HEK293 (cell line): ENCODE measurements around the gene CHRNA10.

Source experiments
- CTCF ChIA-PET: fragments of 350-600 bp; formaldehyde crosslinking; extraction: SDS; loops from one replicate; lab custom pipeline; 2021; ENCODE audit warnings: antibody characterized with exemption; lab: Yijun Ruan, JAX
- POLR2A ChIA-PET: fragments of 300-600 bp; formaldehyde crosslinking; extraction: SDS; loops from one replicate; lab custom pipeline; 2020; ENCODE audit warnings: antibody characterized with exemption, inconsistent platforms; lab: Yijun Ruan, JAX
- H3K27ac ChIP-seq: fragments of 200-500 bp; sonication (Bioruptor generic); 2 replicates; pipeline ENCODE4 v1.5.1; 2014; ENCODE audit warnings: low read depth, low read length, control low read depth, inconsistent platforms; ENCODE audit errors: extremely low read depth
- H3K36me3 ChIP-seq, 2 experiments: fragments of 200-500 bp in 1 of 2; sonication (Bioruptor generic) in 1 of 2; 1 replicate in 1 of 2; 2 replicates in 1 of 2; pipeline ENCODE4 v1.5.1; 2014 to 2017; ENCODE audit warnings: inconsistent platforms in 2 of 2, low read length in 2 of 2; ENCODE audit not compliant: control insufficient read depth in 2 of 2, insufficient read depth in 1 of 2
- H3K4me1 ChIP-seq: fragments of 200-500 bp; sonication (Bioruptor generic); 2 replicates; pipeline ENCODE4 v1.5.1; 2014; ENCODE audit warnings: mild to moderate bottlenecking, low read length, inconsistent platforms; ENCODE audit not compliant: control insufficient read depth, insufficient read depth
- H3K4me3 ChIP-seq: 2 replicates; pipeline ENCODE4 v1.5.1; 2011; ENCODE audit warnings: low read depth, mild to moderate bottlenecking, control low read depth, low read length, moderate library complexity
- H3K9me3 ChIP-seq: fragments of 200-500 bp; sonication (Bioruptor generic); 2 replicates; pipeline ENCODE4 v1.5.1; 2014; ENCODE audit warnings: low read depth, low read length, inconsistent platforms; ENCODE audit not compliant: control insufficient read depth, insufficient read depth
- BCL11A ChIP-seq: fragments of 450-650 bp; formaldehyde crosslinking; IDR thresholded peaks from 2 replicates; pipeline ENCODE4 v1.5.1; 2016; ENCODE audit warnings: low read depth, missing biosample characterization, missing genetic modification characterization
- OVOL3 ChIP-seq: fragments of 450-650 bp; formaldehyde crosslinking; IDR thresholded peaks from 2 replicates; pipeline ENCODE4 v1.5.1; 2016; ENCODE audit warnings: missing biosample characterization, missing genetic modification characterization
- WT1 ChIP-seq: fragments of 450-650 bp; formaldehyde crosslinking; IDR thresholded peaks from 2 replicates; pipeline ENCODE4 v1.5.1; 2016; ENCODE audit warnings: missing biosample characterization, missing genetic modification characterization
- YY1 ChIP-seq: fragments of 450-650 bp; formaldehyde crosslinking; IDR thresholded peaks from 2 replicates; pipeline ENCODE4 v1.5.1; 2018; ENCODE audit warnings: missing biosample characterization, missing genetic modification characterization
- ZBTB48 ChIP-seq: fragments of 450-650 bp; formaldehyde crosslinking; IDR thresholded peaks from 2 replicates; pipeline ENCODE4 v1.5.1; 2016; ENCODE audit warnings: missing biosample characterization, missing genetic modification characterization
- ZBTB8A ChIP-seq: fragments of 450-650 bp; formaldehyde crosslinking; IDR thresholded peaks from 2 replicates; pipeline ENCODE4 v1.5.1; 2016; ENCODE audit warnings: missing biosample characterization, missing genetic modification characterization
- ZFP3 ChIP-seq: fragments of 450-650 bp; formaldehyde crosslinking; IDR thresholded peaks from 2 replicates; pipeline ENCODE4 v1.5.1; 2016; ENCODE audit warnings: low read depth, missing biosample characterization, missing genetic modification characterization
- ZIC2 ChIP-seq: fragments of 450-650 bp; formaldehyde crosslinking; IDR thresholded peaks from 2 replicates; pipeline ENCODE4 v1.5.1; 2016; ENCODE audit warnings: missing biosample characterization, missing genetic modification characterization
- ZNF146 ChIP-seq: fragments of 450-650 bp; formaldehyde crosslinking; IDR thresholded peaks from 2 replicates; pipeline ENCODE4 v1.5.1; 2016; ENCODE audit warnings: missing biosample characterization, missing genetic modification characterization
- ZNF174 ChIP-seq: fragments of 450-650 bp; formaldehyde crosslinking; IDR thresholded peaks from 2 replicates; pipeline ENCODE4 v1.5.0; 2017; ENCODE audit warnings: missing biosample characterization, mild to moderate bottlenecking, missing genetic modification characterization
- ZNF274 ChIP-seq, 2 experiments: fragments of 200-500 bp in 1 of 2; fragments of 450-650 bp in 1 of 2; sonication (Bioruptor generic) in 1 of 2; formaldehyde crosslinking in 1 of 2; IDR thresholded peaks; 2 replicates each; pipeline versions ENCODE4 v1.5.1 to v1.6.1; 2014 to 2016; ENCODE audit warnings: borderline replicate concordance in 1 of 2, inconsistent platforms in 1 of 2, low read length in 1 of 2, missing biosample characterization in 1 of 2, missing genetic modification characterization in 1 of 2
- ZNF394 ChIP-seq: fragments of 450-650 bp; formaldehyde crosslinking; IDR thresholded peaks from 2 replicates; pipeline ENCODE4 v1.5.1; 2016; ENCODE audit warnings: missing biosample characterization, missing genetic modification characterization, mild to moderate bottlenecking, moderate library complexity, borderline replicate concordance
- ZNF514 ChIP-seq: fragments of 450-650 bp; formaldehyde crosslinking; IDR thresholded peaks from 2 replicates; pipeline ENCODE4 v1.5.1; 2016; ENCODE audit warnings: missing biosample characterization, missing genetic modification characterization
- ZNF548 ChIP-seq: fragments of 450-650 bp; formaldehyde crosslinking; IDR thresholded peaks from 2 replicates; pipeline ENCODE4 v1.5.1; 2016; ENCODE audit warnings: missing biosample characterization, missing genetic modification characterization
- ZNF549 ChIP-seq: fragments of 450-650 bp; IDR thresholded peaks from 2 replicates; pipeline ENCODE4 v1.5.1; 2018; ENCODE audit warnings: missing biosample characterization, missing genetic modification characterization, mild to moderate bottlenecking, inconsistent platforms, moderate library complexity
- ZNF555 ChIP-seq: fragments of 450-650 bp; formaldehyde crosslinking; conservative IDR thresholded peaks from 2 replicates; pipeline ENCODE4 v1.5.1; 2017; ENCODE audit warnings: missing biosample characterization, mild to moderate bottlenecking, missing genetic modification characterization, inconsistent platforms
- ZNF610 ChIP-seq: fragments of 450-650 bp; formaldehyde crosslinking; IDR thresholded peaks from 2 replicates; pipeline ENCODE4 v1.5.1; 2016; ENCODE audit warnings: missing biosample characterization, missing genetic modification characterization, borderline replicate concordance
- ZNF658 ChIP-seq: fragments of 450-650 bp; formaldehyde crosslinking; IDR thresholded peaks from 2 replicates; pipeline ENCODE4; 2016; ENCODE audit warnings: missing biosample characterization, missing genetic modification characterization
- ZNF670 ChIP-seq: fragments of 450-650 bp; formaldehyde crosslinking; IDR thresholded peaks from 2 replicates; pipeline ENCODE4 v1.5.1; 2016; ENCODE audit warnings: missing biosample characterization, missing genetic modification characterization, low read depth
- ZNF843 ChIP-seq: fragments of 450-650 bp; formaldehyde crosslinking; IDR thresholded peaks from 2 replicates; pipeline ENCODE4 v1.5.1; 2016; ENCODE audit warnings: missing biosample characterization, missing genetic modification characterization
- TF ChIP-seq, protein P1 (sequence below): fragments of 450-650 bp; formaldehyde crosslinking; IDR thresholded peaks from 2 replicates; pipeline ENCODE4 v1.5.1; 2016; ENCODE audit warnings: missing biosample characterization, missing genetic modification characterization
- TF ChIP-seq, protein P2 (sequence below): fragments of 450-650 bp; formaldehyde crosslinking; IDR thresholded peaks from 2 replicates; pipeline ENCODE4 v1.5.1; 2017; ENCODE audit warnings: missing biosample characterization, missing genetic modification characterization
- TF ChIP-seq, protein P3 (sequence below): sonication (generic); formaldehyde crosslinking; IDR thresholded peaks from 2 replicates; pipeline ENCODE4 v1.8.1; 2022; ENCODE audit warnings: mild to moderate bottlenecking, moderate library complexity, missing genetic modification reagents
- TF ChIP-seq, protein P4 (sequence below): fragments of 450-650 bp; IDR thresholded peaks from 2 replicates; pipeline ENCODE4 v1.5.1; 2018; ENCODE audit warnings: missing biosample characterization, mild to moderate bottlenecking, missing genetic modification characterization
- TF ChIP-seq, protein P5 (sequence below): fragments of 450-650 bp; formaldehyde crosslinking; optimal IDR thresholded peaks from 2 replicates; pipeline ENCODE3; 2016; ENCODE audit warnings: missing biosample characterization, mild to moderate bottlenecking, missing genetic modification characterization

Gene CHRNA10

DNA sequence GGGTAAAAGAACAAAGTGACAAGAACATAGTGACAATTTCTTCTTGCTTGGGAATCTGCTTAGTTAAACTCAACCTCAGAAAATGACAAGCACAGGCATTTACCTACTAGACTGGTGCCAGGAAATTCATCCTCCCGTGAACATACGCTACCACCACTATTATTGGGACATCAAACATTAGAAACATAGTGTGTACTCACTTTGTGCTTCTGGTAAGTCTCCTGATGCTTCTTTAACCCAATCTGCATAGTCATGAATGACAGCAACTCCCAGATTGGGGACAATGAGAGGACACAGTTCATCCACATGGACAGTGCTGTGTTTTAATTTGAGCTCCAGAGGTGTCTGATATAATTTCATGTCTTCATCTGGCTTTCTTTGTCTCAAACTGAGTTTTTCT is 29.2 kb upstream of the CHRNA10 start (continued):
- TF ChIP-seq, protein P1, sequence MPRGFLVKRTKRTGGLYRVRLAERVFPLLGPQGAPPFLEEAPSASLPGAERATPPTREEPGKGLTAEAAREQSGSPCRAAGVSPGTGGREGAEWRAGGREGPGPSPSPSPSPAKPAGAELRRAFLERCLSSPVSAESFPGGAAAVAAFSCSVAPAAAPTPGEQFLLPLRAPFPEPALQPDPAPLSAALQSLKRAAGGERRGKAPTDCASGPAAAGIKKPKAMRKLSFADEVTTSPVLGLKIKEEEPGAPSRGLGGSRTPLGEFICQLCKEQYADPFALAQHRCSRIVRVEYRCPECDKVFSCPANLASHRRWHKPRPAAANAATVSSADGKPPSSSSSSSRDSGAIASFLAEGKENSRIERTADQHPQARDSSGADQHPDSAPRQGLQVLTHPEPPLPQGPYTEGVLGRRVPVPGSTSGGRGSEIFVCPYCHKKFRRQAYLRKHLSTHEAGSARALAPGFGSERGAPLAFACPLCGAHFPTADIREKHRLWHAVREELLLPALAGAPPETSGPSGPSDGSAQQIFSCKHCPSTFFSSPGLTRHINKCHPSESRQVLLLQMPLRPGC (tag by site-specific recombination) = no peak
- TF ChIP-seq, protein P2, sequence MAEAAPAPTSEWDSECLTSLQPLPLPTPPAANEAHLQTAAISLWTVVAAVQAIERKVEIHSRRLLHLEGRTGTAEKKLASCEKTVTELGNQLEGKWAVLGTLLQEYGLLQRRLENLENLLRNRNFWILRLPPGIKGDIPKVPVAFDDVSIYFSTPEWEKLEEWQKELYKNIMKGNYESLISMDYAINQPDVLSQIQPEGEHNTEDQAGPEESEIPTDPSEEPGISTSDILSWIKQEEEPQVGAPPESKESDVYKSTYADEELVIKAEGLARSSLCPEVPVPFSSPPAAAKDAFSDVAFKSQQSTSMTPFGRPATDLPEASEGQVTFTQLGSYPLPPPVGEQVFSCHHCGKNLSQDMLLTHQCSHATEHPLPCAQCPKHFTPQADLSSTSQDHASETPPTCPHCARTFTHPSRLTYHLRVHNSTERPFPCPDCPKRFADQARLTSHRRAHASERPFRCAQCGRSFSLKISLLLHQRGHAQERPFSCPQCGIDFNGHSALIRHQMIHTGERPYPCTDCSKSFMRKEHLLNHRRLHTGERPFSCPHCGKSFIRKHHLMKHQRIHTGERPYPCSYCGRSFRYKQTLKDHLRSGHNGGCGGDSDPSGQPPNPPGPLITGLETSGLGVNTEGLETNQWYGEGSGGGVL = no peak

DNA sequence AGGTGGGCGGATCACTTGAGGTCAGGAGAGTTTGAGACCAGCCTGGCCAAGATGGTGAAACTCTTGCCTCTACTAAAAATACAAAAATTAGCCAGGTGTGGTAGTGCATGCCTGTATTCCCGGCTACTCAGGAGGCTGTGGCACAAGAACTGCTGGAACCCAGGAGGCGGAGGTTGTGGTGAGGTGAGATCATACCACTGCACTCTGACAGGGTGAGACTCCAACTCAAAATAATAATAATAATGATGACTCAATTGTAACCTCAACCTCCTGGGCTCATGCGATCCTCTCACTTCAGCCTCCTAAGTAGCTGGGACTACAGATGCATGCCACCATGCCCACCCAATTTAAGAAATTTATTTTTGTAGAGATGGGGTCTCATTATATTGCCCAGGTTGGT is 15.6 kb upstream of the CHRNA10 start:
- no peak overlapping the region for H3K27ac ChIP-seq
- TF ChIP-seq ZBTB8A (tag by site-specific recombination) = no peak
- TF ChIP-seq ZFP3 = no peak
- no peak for TF ChIP-seq ZNF555 (tag by site-specific recombination)
- no peak for TF ChIP-seq ZNF146
- TF ChIP-seq OVOL3 (tag by site-specific recombination) = no peak
- no peak for TF ChIP-seq ZNF843 (tag by site-specific recombination)
- no peak for TF ChIP-seq ZNF394
- TF ChIP-seq, all 188 proteins: peak for 0
- ChIA-PET POLR2A (no interaction called here), CTCF (interaction anchor here (0.6 kb wide), 1 partner anchor 121 kb away, joined by 4 read pairs; no protein-coding TSS in a partner anchor)
- H3K9me3 ChIP-seq = no peaks in the 10 kb centered on the region
- H3K4me1 ChIP-seq = no peaks in the 10 kb centered on the region
- peaks cover 12 to 90% of the 10 kb centered on the region in 2 experiments for H3K36me3 ChIP-seq
- no peak overlapping the region for H3K4me3 ChIP-seq

DNA sequence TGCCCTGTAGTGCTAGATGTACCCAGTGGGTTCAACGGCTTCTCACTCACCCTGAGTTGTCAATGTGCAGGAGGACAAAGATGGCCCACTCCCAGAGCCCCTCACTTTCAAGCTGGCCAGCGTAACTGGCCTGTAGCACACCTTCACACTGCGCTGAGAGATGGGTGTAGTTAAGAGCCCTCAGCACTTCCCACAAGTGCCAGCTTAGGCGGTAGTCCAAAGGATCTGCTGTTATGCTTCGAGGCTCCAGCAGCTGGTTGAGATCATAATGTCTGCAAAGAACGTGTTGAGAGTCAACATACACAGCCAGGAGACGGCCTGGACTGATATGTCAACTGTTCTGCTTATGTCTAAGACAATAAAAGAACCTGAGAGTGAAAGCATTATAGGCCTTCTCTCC is 14.7 kb upstream of the CHRNA10 start:
- H3K27ac ChIP-seq = no peak overlapping the region
- TF ChIP-seq, protein P3, sequence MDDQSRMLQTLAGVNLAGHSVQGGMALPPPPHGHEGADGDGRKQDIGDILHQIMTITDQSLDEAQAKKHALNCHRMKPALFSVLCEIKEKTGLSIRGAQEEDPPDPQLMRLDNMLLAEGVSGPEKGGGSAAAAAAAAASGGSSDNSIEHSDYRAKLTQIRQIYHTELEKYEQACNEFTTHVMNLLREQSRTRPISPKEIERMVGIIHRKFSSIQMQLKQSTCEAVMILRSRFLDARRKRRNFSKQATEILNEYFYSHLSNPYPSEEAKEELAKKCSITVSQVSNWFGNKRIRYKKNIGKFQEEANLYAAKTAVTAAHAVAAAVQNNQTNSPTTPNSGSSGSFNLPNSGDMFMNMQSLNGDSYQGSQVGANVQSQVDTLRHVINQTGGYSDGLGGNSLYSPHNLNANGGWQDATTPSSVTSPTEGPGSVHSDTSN (CRISPR knock-in tag) = no peak
- no peak for TF ChIP-seq ZNF514 (tag by site-specific recombination)
- no peak for TF ChIP-seq ZNF146
- no peak for TF ChIP-seq WT1 (tag by site-specific recombination)
- no peak for TF ChIP-seq ZNF670 (tag by site-specific recombination)
- TF ChIP-seq ZNF549 = no peak
- TF ChIP-seq ZBTB48 (tag by site-specific recombination) = no peak
- TF ChIP-seq ZNF274 (IDR thresholded peaks at IDR 0.05; ENCODE audit: low read length) = no peak
- TF ChIP-seq ZNF274 (tag by site-specific recombination; IDR thresholded peaks at IDR 0.05; ENCODE audit: borderline replicate concordance) = no peak
- no peak for TF ChIP-seq ZNF658 (tag by site-specific recombination)
- no peak for TF ChIP-seq BCL11A (tag by site-specific recombination)
- TF ChIP-seq ZNF610 = no peak
- no peak for TF ChIP-seq ZIC2 (tag by site-specific recombination)
- TF ChIP-seq, protein P4, sequence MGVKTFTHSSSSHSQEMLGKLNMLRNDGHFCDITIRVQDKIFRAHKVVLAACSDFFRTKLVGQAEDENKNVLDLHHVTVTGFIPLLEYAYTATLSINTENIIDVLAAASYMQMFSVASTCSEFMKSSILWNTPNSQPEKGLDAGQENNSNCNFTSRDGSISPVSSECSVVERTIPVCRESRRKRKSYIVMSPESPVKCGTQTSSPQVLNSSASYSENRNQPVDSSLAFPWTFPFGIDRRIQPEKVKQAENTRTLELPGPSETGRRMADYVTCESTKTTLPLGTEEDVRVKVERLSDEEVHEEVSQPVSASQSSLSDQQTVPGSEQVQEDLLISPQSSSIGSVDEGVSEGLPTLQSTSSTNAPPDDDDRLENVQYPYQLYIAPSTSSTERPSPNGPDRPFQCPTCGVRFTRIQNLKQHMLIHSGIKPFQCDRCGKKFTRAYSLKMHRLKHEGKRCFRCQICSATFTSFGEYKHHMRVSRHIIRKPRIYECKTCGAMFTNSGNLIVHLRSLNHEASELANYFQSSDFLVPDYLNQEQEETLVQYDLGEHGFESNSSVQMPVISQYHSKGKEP (tag by site-specific recombination) = no peak
- TF ChIP-seq, protein P2 = no peak
- TF ChIP-seq, protein P5, sequence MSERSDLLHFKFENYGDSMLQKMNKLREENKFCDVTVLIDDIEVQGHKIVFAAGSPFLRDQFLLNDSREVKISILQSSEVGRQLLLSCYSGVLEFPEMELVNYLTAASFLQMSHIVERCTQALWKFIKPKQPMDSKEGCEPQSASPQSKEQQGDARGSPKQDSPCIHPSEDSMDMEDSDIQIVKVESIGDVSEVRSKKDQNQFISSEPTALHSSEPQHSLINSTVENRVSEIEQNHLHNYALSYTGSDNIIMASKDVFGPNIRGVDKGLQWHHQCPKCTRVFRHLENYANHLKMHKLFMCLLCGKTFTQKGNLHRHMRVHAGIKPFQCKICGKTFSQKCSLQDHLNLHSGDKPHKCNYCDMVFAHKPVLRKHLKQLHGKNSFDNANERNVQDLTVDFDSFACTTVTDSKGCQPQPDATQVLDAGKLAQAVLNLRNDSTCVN (tag by site-specific recombination) = no peak
- no peak for TF ChIP-seq ZNF548 (tag by site-specific recombination)
- TF ChIP-seq ZNF174 (tag by site-specific recombination) = no peak
- no peak for TF ChIP-seq YY1 (tag by site-specific recombination)

More for the DNA sequence above, 14.7 kb upstream of the CHRNA10 start:
- ChIA-PET POLR2A (no interaction called here), CTCF (no interaction called here)
- peaks cover 8 to 90% of the 10 kb centered on the region in 2 experiments for H3K36me3 ChIP-seq
- H3K4me1 ChIP-seq = no peaks in the 10 kb centered on the region
- no peak overlapping the region for H3K4me3 ChIP-seq
- no peaks in the 10 kb centered on the region for H3K9me3 ChIP-seq
